ENCODE measurements around the gene CACNA2D3. TPM values are rescaled to one million over a fixed set of nuclear protein-coding genes. Genes with fewer than 3 reads are reported as not detected.

Gene CACNA2D3
- total RNA-seq, 4 donors from 2014 or later = 0.55 to 3.4 (median 1.6) TPM

GRCh38 chr3:54578417-54578816 lies 456.1 kb downstream of the CACNA2D3 start:
- no peak overlapping the region for H3K27ac ChIP-seq
- no peak for DNase-seq
- no peaks in the 10 kb centered on the region for H3K27me3 ChIP-seq
- H3K4me1 ChIP-seq = no peaks in the 10 kb centered on the region
- no peaks in the 10 kb centered on the region for H3K9me3 ChIP-seq
- no peaks in the 10 kb centered on the region for H3K36me3 ChIP-seq
- TF ChIP-seq POLR2A (IDR thresholded peaks at IDR 0.05) = no peak
- H3K4me3 ChIP-seq = no peak overlapping the region
- in situ Hi-C loops (cut with MboI; ENCODE audit: low pct_ligation_motif_present in 1 of 4, low pct_unique_long_range_greater_than_20kb in 1 of 4, low sequenced_read_pairs in 3 of 4) = no loop called here
- intact Hi-C loops (cut with DNase I; ENCODE audit: low total_unique reads) = no loop called here
- WGBS, 2 donors (ENCODE audit: low coverage in 1 of 2) = 82 to 84% methylated on average over 2 to 7 of the region's 7 CpGs

- TF ChIP-seq POLR2AphosphoS5 (IDR thresholded peaks at IDR 0.05) (no peak), CTCF (IDR thresholded peaks at IDR 0.05) (no peak), POLR2A (IDR thresholded peaks at IDR 0.05) (no peak), EP300 (IDR thresholded peaks at IDR 0.05; ENCODE audit: low read depth) (no peak)
- Histone ChIP-seq H3K27ac (no peak overlapping the region), H3K4me1 (no peaks in the 10 kb centered on the region), H3K36me3 (no peaks in the 10 kb centered on the region), H3K9me3 (no peaks in the 10 kb centered on the region), H3K27me3 (no peaks in the 10 kb centered on the region), H3K4me3 (no peak overlapping the region)
- WGBS, 2 donors (ENCODE audit: low coverage in 1 of 2) = 88% methylated on average over 4 to 6 of the region's 6 CpGs
- no peak for DNase-seq
- in situ Hi-C loops (cut with MboI; ENCODE audit: low pct_ligation_motif_present in 1 of 4, low pct_unique_long_range_greater_than_20kb in 1 of 4, low sequenced_read_pairs in 3 of 4) = no loop called here
- intact Hi-C loops (cut with DNase I; ENCODE audit: low total_unique reads) = no loop called here
These were observed 458.1 kb downstream of the CACNA2D3 start for GRCh38 chr3:54580453-54580852.

- TF ChIP-seq POLR2A (IDR thresholded peaks at IDR 0.05) = no peak
- TF ChIP-seq EP300 (IDR thresholded peaks at IDR 0.05; ENCODE audit: low read depth) = no peak
- no peak for TF ChIP-seq POLR2AphosphoS5 (IDR thresholded peaks at IDR 0.05)
- no peak for TF ChIP-seq CTCF (IDR thresholded peaks at IDR 0.05)
- Histone ChIP-seq H3K36me3 (no peaks in the 10 kb centered on the region), H3K9me3 (no peaks in the 10 kb centered on the region), H3K4me3 (no peak overlapping the region), H3K27me3 (no peaks in the 10 kb centered on the region), H3K27ac (no peak overlapping the region), H3K4me1 (no peaks in the 10 kb centered on the region)
- intact Hi-C loops (cut with DNase I; ENCODE audit: low total_unique reads) = no loop called here
- no peak for DNase-seq
- in situ Hi-C loops (cut with MboI; ENCODE audit: low pct_ligation_motif_present in 1 of 4, low pct_unique_long_range_greater_than_20kb in 1 of 4, low sequenced_read_pairs in 3 of 4) = no loop called here
- 80% methylated on average over 2 of the region's 2 CpGs; no CpG with 5 or more reads in 1 of the 2 donors for WGBS, 2 donors (ENCODE audit: low coverage in 1 of 2)
These were observed 460.1 kb downstream of the CACNA2D3 start for GRCh38 chr3:54582424-54582823.

GRCh38 chr3:54591157-54591556 lies 468.8 kb downstream of the CACNA2D3 start:
- no peak overlapping the region for H3K27ac ChIP-seq
- in situ Hi-C loops (cut with MboI; ENCODE audit: low pct_ligation_motif_present in 1 of 4, low pct_unique_long_range_greater_than_20kb in 1 of 4, low sequenced_read_pairs in 3 of 4) = no loop called here
- no peaks in the 10 kb centered on the region for H3K9me3 ChIP-seq
- TF ChIP-seq EP300 (IDR thresholded peaks at IDR 0.05; ENCODE audit: low read depth) (no peak), POLR2A (IDR thresholded peaks at IDR 0.05) (no peak), POLR2AphosphoS5 (IDR thresholded peaks at IDR 0.05) (no peak), CTCF (IDR thresholded peaks at IDR 0.05) (no peak)
- 86 to 100% methylated on average over 1 to 2 of the region's 2 CpGs for WGBS, 2 donors (ENCODE audit: low coverage in 1 of 2)
- DNase-seq = no peak
- H3K4me3 ChIP-seq = no peak overlapping the region
- H3K36me3 ChIP-seq = no peaks in the 10 kb centered on the region
- intact Hi-C loops (cut with DNase I; ENCODE audit: low total_unique reads) = no loop called here
- H3K27me3 ChIP-seq = no peaks in the 10 kb centered on the region
- no peaks in the 10 kb centered on the region for H3K4me1 ChIP-seq

- Histone ChIP-seq H3K36me3 (no peaks in the 10 kb centered on the region), H3K27ac (no peak overlapping the region), H3K4me1 (no peaks in the 10 kb centered on the region), H3K4me3 (no peak overlapping the region), H3K27me3 (no peaks in the 10 kb centered on the region), H3K9me3 (no peaks in the 10 kb centered on the region)
- intact Hi-C loops (cut with DNase I; ENCODE audit: low total_unique reads) (no loop called here), in situ Hi-C loops (cut with MboI; ENCODE audit: low pct_ligation_motif_present in 1 of 4, low pct_unique_long_range_greater_than_20kb in 1 of 4, low sequenced_read_pairs in 3 of 4) (no loop called here)
- 83 to 84% methylated on average over 2 of the region's 2 CpGs for WGBS, 2 donors (ENCODE audit: low coverage in 1 of 2)
- TF ChIP-seq CTCF (IDR thresholded peaks at IDR 0.05) (no peak), EP300 (IDR thresholded peaks at IDR 0.05; ENCODE audit: low read depth) (no peak), POLR2AphosphoS5 (IDR thresholded peaks at IDR 0.05) (no peak), POLR2A (IDR thresholded peaks at IDR 0.05) (no peak)
- no peak for DNase-seq
These were observed 471.3 kb downstream of the CACNA2D3 start for GRCh38 chr3:54593653-54594052.

Data from transverse colon (tissue), 4 donors.